HG03571 (cell line): ENCODE data around the gene MAP3K14.
"Not testable (repeated sequence)": the region's sequence is repeated elsewhere in the genome, so short reads cannot be mapped to it uniquely, and the experiment has no call there.

Experiments
- ATAC-seq: cut with Tn5 transposase; IDR thresholded peaks from one replicate; pipeline ENCODE4 v1.9.1; 2021; ENCODE audit not compliant: unreplicated experiment

Gene MAP3K14

DNA sequence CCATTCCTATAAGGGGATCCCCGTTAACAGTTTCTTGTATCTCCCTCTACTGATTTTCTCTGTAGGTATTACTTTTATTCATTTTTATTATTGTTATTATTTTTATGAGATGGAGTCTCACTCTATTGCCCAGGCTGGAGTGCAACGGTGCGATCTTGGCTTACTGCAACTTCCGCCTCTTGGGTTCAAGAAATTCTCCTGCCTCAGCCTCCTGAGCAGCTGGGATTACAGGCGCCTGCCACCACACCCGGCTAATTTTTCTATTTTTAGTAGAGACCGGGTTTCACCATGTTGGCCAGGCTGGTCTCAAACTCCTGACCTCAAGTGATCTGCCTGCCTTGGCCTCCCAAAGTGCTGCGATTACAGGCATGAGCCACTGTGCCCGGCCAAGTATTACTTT lies 14.6 kb downstream of the MAP3K14 start:
- not testable (repeated sequence) for ATAC-seq

DNA sequence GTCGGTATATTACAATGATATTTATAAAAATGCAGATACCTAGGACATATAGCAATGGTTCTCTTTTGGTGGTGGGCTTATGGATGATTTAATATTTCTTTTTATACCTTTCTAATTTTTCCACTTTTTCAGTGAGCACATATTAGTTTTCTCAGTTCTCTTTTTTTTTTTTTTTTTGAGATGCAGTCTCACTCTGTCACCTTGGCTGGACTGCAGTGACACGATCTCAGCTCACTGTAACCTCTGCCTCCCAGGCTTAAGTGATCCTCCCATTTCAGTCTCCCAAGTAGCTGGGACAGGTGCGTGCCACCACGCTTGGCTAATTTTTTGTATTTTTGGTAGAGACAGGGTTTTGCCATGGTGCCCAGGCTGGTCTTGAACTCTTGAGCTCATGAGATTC lies 15.1 kb downstream of the MAP3K14 start:
- no peak for ATAC-seq

DNA sequence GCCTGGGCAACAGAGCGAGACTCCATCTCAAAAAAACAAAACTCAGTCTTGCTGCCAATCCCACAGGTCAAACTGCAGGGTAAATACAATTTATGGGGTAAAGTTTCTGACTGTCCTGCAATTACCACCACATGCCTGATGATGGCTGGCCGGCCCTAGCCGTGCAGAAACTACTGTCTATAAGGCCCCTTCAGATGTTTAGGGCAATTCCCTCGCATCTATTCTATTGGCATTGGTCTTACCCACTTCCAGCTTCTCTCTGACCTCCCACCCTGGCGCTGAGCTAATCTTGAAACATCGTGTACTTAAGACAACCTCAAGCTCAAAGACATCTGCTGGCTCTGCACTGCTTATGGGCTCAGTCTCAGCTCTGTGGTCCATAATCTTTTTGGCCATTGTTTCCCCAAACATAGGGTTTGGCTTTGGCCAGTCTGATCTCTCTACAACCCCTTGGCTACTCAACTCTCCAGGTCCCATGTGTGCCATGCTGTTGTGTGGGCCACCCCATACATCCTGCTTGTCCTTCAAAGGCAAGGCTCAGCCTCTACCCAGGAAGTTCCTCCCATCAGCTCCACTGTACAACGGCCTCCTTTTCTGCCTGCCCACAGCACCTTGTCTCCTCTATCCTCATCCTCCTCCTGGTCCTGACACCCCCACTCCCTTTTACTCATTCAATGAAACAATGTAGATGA lies 16.6 kb downstream of the MAP3K14 start:
- ATAC-seq: no peak

DNA sequence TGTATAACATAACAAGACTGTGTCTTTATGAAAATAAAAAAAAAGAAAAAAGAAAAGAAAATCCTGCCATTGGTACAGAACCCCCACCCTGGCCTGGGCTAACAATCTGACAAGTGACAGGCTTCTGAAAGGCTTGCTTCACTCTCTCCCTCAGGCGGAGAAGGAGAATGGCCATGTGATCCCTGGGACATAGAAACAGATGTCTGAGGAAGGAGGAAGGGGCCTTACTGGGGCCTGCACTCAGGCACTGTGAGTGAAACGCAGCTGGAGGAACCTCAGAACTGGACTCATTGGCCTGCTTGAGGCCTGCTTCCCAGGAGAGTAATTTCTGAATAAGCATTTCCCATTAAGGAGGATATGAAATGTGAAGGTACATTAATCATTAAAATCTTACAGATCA lies 17.5 kb downstream of the MAP3K14 start:
- no peak for ATAC-seq

DNA sequence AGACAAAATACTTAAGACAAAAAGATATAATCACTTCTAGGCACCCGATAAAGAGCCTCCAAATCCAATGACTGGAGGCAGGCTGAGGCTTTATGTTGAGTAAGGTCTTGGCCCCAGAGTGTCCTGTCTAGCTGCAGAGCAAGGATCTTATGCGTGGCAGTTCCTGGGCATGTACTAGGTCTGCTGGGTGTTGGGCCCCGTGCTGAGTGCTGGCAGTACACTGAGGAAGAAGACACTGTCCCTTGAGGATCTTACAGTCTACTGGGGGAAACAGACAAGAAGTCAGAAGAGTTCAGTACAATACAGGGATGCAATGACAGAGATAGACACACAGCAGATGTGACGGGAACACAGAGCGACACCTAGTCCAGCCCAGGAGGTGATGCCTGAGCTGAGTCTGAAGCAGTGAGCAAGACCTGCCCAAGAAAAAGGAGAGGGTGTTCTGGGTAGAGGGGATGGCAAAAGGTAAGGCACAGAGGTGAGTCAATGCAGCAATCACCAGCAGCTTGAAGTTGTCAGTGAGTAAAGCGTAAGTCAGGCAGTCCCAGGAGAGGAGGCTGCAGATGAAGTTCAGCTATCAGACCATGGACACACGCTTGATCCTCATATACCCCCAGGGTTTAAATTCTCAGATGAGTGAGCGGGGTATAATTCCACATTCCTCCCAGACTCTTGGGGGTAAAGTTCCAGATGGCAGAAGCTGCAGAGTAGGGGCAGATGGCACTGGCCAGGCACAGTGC lies 18.1 kb downstream of the MAP3K14 start:
- ATAC-seq: no peak

DNA sequence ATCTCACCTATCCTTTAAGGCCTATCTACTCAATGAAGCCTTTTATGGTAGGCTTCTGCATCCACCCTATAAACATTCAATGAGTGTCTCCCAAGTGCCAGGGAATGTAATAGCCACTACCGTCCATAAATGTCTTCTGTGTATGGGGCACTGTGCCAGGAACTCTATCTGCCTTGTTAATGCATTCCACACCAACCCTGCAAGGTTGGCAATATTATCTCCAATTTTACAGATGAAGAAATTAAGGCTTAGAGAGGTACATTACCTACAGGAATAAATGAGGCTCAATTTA lies 20.0 kb downstream of the MAP3K14 start:
- ATAC-seq: no peak

DNA sequence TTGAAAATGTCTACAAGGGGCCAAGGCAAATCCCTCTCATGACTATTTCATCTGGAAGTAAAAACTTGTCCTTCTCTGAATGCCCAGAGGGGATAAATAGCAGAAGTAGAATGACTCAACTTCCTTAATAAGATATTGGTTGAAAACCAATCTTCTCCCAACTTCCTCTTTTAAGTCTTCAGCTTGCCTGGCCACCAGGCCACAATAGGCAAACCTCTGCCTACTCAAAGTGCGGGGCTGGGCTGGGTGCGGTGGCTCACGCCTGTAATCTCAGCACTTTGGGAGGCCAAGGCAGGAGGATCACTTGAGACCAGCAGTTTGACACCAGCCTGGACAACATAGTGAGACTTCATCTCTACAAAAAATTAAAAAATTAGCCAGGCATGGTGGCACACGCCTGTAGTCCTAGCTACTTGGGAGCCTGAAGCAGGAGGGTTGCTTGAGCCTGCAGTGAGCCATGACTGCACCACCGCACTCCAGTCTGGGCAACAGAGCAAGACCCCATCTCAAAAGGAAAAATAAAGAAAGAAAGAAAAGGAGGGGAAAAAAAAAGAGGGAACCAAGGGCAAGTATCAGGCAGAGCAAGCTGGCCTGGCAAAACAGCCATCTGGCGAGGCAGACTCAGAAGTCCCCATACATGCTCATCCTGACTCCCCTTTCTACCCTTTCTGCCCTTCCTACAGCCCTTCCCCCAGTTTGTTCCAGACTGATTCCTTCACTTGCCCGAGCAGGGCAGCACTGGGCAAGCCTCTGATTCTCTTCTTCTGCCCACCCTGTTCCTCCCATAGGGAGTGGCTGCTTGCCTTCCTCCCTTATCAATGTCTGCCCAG lies 20.6 kb downstream of the MAP3K14 start:
- ATAC-seq: no peak

DNA sequence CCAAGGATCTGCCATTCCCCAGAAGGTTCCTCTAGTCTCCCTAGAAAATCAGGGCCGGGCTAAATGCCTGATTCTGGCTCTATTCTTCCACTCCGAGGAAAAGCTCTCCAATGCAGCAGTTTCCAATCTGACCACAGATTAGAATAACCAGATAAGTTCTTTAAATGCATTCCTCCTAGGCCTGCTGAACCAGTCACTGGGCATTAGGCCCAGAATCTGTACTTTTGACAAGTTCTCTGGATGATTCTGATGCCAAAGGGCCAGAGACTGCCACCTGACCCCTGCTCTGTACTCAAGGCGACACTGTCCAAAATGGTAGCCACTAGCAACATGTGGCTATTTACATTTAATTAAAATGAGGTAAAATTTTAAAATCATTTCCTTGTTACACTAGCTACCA lies 22.3 kb downstream of the MAP3K14 start:
- ATAC-seq: no peak

DNA sequence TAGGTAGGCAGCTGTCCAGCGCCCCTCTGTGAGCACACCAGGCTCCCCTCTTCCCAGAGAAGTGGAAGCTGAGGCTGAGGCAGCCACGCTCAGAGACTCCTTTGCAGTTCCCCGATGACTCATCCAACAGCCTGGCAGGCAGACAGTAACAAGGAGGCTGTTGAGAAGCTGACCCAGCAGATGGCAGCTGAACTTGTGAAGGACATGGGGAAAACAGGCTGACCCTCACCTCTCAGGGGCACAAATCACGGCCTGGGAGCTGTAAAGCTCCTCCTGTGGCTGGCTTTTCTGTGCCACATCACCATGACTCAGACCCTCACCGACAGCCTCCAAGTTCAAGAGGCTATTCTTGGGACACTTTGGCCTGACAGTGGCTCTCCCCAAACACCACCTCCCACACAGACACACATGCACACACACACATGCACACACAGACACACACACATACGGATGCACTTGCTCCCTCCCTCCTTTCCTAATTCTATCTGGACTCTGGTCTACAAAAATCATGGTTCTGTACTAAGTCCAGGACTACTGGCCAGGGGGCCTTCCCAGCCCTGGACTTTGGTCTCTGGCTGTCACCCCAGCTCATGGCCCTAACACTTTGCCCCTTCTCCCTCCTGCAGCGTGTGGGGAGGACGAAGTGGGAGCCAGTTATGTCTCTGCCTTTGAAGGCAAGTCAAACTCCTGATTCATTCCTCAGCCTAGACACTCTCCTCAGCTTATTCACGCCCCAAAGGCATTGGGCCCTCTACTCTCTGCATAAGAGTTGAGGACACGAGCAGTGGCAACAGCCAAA lies 23.2 kb downstream of the MAP3K14 start:
- no peak for ATAC-seq

DNA sequence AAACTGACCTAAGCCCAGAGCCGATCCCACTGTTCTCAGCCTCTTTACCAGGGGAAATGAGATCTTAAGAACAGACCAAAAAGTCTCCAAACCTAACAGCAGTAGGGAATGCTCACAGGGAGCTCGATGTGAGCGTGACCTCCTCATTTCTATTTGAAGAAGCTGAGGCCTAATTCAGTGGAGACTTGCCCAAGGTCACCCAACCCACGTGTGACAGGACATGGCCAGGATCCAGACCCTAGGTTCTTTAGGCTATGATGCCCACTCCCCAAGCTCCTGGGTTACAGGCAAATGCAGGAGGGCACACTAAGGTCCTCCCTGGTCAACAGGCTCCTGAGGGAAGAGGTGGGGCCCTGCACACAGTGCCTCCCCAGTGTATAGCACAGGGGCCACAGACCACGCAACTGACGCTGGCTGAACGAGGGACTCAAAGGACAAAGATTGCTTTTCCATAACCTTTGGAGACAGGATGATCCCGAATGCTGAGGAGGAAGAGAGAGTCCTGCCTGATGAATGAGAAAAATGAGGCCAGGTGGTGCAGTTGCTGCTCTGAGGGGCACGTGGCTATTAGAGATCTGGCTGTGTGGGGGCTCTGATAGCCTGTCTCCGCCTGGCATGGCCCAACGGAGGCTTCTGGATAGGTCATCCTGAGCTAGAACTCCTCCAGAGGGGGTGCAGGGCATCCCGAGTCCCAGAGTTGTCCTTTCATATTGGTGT lies 24.0 kb downstream of the MAP3K14 start:
- no peak for ATAC-seq

DNA sequence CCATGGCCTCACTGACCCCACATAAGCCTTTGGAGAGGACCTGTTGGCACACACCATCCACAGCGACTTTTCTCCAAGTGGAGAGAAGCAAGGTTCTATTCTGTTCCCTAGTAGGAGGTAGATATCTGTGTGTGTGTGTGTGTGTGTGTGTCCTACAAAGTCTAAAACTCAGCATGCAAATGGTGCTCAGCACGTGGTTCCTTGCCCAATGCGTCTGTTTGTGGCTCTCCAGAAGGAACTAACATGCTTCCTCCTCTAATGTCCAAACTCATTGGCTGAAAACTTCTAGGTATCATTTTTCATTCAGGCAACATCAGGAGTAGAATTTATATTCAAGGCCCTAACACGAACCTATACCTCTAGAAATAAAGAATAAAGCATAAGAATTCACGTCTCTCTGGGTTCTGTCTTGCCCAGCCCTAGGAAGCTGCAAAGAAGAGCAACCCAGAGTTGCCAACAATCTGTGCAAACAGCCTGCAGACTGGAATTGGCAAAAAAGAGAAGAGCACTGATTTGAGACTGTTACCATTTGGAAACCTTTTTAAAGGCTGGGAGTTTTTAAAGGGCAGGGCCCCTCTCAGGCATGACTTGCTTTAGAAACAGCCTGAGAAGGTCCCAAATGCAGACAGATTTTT lies 25.5 kb downstream of the MAP3K14 start:
- ATAC-seq: no peak

DNA sequence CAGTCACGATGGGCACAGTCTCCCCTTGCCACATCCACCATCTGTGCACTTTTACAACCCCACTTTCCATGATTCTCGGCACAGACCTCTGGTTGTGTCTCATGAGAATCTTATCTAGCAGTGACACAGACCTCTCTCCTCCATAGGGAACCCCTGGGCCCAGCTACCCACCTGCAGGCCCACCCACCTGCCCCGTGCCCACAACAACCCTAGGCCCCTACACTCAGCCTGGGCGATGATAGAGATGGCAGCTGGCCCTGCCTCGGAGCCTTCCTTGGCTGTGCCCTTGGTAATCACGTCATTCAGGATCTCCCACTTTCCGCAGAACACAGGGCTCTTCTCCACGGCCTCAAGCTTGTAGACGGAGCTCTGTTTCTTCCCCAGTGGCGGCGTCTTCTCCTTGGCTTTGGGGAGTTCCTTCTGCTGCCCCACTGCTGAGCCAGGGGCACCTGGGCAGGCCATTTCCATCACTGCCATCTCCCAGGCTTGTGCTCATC lies 26.5 kb downstream of the MAP3K14 start:
- ATAC-seq: no peak

DNA sequence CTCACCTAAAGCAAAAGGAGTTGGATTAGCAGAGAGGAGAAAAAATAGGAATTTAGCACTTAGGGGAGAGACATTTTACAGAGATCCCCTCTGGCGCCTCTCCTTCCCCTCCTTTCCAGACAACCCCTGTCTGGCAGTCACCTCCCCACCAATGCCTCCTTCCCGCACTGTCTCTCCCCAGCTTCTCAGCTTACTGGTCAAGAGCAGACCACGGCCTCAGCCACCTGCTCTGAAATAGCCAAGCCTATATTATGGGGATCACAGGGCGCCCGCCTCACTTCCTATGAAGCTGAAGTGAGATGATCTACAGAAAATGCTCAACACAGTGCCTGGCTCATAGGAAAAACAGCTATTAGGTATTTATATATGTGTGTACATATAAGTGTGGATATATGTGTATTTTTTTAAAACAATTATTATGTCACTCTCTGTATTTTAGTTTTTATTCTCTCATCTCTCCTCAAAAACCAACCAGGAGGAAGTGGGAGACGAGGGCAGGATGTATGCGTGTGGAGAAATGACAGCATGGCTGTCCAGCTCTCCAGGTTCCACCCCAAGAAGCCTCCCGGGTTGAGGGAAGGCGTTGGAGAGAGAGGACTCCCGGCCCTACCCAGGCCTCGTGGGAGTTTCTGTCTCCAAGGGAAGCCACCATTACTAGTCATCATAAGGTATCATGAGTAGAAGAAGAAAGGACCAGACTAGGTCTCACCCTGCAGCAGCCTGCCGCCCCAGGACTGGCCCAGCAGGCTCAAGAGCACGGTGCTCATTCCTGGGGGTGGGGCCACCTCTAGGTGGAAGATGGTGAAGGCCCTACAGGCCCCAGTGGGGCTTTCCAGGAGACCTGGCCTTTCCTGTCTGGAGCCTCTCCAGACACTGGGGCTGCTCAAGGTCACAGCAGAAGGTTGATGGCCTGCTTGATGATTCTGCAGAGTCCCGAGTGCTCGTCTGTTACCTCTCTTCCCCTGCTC lies 27.2 kb downstream of the MAP3K14 start:
- ATAC-seq: no peak

DNA sequence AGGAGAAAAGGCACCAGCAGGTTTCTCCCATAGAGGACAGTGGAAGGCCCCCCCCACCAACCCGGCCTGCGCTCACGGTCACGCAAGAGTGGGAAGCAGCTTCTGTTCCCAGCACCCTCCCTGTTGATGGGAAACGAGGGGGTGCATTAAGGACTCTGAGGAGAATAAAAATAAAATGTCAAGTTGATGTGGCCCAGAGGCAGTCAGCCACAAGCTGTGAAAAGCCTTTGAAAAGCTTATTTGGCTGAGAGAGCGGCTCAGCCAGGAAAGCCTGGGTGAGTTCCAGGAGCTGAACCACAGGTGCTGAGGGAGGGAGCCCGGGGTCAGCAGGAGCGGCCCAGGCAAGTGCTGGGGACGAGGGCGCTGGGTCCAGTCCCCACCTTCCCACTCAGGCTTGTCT lies 28.0 kb downstream of the MAP3K14 start:
- ATAC-seq: no peak

DNA sequence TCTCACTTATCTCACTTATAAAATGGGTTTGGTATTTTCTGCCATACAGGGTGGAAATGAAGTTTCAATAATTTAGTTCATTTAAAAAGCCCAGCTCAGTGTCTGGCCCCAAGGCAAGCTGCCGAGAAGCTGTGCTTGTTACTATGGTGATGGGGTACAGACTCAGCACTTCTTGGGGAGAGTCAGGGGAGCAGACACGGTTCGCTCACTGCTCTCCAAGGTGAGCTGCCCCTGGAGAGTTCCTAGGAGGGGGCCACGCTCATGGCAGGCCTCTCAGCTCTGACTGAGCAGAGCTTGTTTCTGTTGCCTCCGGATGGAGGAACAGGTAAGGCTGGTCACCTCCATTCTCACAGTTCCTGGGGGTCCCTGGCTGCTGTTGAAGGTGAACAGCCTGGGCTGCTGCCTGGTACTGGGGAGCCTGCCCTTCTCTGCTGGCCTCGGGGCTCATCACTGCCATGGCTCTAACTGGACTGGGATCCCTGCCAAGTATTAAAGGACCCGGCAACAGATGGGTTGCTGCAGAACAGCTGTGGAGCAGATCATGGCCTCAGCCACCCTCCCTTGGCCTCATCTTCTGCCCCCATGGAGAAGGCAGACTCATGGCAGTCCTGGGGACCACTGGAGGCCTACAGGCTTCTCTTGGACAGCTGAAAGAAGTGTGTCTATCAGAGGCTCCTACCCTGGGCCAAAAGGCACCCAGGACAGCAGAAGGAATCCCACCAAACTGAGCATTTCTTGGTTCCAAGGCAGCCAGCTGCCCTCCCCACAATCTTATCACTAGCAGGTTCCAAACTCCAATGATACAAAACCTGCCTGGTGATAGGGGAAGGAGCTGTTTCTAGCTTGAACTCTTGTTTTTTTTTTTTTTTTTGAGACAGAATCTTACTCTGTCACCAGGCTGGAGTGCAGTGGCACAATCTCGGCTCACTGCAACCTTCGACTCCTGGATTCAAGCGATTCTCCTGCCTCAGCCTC lies 29.0 kb downstream of the MAP3K14 start:
- no peak for ATAC-seq

DNA sequence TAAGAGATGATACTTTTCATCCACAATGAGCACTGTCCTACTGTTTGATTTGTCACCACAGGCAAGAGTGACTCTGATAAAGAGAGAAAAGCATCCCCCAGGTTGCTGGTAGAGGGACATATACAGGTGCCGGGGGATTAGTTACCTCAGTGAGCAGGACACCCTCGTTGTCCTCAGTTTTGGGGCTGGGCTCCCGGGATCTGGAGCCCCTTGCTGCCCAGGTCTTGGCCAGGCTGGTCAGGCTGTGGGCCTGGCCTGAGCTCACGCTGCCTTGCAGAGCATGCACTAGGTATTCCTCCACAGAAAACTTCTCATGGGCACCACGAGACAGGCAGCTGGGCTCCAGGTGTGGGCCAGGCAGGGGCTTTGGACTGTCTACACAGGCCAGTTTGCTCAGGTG lies 30.5 kb downstream of the MAP3K14 start:
- no peak for ATAC-seq
